HG02938 (cell line): ENCODE data around the gene FLT1.

Source experiments
- ATAC-seq: cut with Tn5 transposase; IDR thresholded peaks from one replicate; pipeline ENCODE4 v1.9.1; 2021; ENCODE audit warnings: mild to moderate bottlenecking, moderate library complexity; ENCODE audit not compliant: unreplicated experiment

The FLT1 gene

DNA sequence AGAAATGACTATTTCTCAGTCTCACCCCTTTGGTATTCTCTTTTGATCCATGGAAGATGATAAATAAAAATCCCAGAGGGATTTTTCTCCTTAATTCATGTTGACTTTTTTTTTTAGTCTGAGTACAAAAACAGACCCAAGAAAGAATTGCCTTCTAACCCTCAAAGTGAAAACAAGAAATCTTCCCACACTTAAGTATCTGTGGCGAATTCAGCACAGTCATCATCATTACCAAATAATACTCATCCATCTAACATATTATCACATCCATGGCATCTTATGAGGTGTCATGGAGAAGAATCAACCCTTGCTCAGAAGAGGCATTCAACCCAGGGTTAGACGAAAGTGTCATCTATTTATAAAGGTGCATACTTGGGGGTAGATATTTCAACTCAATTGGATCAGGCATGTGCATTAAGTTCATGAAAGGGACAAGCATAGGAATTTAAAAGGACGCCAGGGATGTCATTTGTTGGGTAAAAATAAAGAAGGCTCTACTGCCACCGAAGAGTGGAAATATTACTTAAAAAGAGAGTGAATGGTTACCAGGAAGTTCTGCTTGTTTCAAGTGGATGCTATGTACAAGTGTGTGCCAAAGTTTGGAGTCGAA is 101.9 kb downstream of the FLT1 start:
- ATAC-seq = no peak

DNA sequence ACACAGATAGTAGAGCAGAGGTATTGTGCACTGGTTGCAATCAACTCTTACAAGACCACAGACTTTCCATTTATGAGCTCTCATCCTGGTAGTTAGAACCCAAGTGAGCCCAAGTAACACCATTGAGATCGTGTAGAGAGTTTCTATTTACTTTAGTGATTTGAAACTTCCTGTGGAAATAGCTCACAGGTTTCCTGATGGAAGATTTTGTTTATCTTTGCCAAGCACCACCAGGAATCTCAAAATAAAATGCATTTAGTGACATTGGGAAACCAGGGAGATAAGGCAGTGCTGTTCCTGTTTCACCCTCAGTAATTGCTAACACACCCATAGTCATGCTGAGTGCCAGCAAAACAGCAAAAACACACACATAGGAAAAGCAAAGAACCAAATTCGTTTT is 102.5 kb downstream of the FLT1 start:
- ATAC-seq = no peak

DNA sequence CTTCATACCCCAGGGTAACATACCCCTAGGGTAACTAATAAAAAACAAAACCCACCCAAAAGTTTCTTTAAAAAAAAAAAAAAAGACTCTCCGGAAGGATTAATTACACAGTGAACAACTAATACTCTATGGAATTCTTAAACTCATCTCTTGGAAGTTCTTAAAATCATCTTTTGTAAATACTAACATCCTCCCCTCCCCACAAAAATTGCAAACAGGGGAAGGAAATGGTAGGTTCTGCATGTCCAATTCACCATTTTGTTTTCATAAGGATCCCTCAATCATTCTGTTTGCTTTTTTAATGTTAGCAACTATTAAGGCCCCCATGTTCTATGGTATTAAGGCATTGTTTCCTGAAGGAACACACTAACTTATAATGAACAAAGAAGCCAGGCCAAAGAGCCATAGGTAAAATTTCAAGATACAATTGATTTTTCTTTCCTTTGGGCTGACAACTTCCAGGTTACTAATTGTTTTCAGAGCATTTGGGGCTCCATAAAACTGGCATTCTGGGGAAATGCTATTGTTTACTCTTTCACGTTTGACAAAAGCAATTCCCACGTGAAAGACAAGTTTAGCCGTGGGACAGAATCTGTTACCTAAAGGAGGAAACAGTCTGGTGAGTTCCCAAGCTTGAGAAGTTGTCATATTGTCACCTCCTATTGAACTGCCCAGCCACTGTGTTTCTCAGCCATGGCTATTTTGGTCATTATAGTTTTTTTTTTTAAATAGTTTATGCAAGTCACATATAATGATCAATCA is 107.0 kb downstream of the FLT1 start:
- no peak for ATAC-seq

DNA sequence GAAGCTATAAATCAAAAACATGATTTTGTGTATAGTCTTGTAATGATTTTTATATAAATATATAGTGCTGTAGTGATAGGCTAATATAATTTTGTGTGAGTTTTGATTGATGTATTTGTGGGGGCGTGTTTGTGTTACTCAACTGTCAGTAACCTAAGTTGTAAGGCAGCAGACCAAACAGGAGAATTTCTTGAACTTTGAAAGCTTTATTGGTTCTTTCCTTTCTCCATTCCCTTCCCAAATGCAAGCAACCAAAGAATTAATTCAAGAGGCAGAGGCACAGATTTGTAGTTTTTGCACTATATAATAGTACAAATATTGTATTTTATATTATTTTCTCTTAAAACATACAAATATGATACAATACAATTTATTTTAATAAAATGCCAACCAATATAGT is 109.6 kb downstream of the FLT1 start:
- no peak for ATAC-seq

DNA sequence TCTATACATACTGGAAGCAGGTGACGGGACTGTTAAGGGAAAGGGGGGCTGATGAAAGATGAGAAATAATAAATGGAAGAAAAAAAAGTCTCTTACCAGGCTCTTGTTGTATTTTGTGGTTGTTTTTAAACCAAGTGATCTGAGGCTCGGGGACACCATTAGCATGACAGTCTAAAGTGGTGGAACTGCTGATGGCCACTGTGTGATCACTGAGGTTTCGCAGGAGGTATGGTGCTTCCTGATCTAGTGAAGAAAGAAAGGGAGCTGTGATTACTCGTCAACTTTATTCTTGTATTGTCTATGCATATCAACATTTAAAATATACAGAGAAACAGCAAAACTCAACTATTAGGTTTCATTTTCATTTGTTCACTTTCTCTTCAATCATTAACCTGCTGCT is 110.1 kb downstream of the FLT1 start:
- no peak for ATAC-seq

DNA sequence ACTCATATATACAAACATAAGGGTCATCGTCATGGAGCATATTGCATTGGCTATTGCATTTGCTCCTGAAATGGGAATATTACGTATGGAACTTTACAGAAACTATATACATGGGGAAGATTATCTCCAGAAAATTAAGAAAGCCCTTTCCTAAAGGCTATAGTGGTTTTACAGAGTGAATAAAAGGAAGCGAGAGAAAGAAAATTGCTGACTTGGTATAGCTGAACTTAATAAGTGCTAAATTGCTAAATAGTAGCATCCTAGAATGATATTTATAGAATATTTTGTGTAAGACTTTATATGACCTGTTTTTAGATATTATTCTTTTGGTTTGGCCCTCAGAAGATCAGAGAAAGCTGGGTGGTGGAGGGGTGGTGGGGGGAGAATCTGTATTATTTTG is 114.6 kb downstream of the FLT1 start:
- ATAC-seq = no peak

DNA sequence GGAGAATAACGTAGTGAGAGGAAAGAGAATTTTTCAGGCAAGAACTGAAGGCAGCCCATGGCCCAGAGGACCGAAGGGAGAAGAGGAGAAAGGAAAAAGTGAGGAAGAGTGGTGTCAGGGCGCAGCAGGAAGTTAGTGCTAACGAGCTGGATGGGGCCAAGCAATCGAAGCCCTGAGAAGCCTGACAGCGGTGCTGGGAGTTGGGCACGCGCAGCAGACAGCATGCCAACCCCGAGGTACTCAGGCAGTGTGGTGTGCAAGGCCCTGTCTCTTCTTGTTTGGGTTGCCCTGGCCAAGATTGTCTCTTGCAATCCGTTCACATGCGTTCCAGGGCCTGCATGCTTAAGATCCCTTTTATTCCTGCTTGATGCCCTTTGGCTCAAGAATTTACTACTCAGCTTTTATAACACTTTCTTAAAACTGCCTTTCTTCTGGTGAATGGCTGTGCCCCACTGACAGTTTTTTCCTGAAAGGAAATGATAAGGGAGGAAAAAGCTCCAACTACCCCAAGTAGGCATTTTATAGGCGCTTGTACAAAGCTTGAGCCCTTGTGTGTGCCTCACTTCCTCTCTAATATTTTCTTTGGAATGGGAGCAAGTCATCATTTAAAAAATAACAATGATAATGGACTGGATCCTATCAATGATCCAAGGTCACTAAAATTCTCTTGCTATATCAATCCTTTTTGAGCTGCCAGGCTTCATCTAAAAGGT is 115.4 kb downstream of the FLT1 start:
- ATAC-seq = no peak

DNA sequence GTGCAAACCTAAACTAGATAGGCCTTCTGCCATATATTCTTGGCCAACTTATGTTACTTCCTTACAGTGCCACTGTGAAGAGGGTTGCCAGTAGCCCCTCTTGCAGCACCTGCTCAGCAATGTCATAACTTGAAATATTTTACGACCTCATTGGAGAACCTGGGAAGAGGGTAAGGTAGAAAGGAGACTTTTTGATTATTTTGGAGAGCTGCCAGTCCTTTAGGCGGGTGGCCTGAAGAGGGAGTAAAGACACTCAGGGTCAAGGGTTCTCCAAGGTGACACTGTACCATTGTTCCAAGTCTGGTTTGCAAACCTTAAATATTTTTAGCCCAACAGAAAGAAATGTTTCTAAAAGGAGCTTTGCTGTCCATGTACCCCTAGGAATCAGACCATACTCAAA is 118.3 kb downstream of the FLT1 start:
- ATAC-seq = no peak

DNA sequence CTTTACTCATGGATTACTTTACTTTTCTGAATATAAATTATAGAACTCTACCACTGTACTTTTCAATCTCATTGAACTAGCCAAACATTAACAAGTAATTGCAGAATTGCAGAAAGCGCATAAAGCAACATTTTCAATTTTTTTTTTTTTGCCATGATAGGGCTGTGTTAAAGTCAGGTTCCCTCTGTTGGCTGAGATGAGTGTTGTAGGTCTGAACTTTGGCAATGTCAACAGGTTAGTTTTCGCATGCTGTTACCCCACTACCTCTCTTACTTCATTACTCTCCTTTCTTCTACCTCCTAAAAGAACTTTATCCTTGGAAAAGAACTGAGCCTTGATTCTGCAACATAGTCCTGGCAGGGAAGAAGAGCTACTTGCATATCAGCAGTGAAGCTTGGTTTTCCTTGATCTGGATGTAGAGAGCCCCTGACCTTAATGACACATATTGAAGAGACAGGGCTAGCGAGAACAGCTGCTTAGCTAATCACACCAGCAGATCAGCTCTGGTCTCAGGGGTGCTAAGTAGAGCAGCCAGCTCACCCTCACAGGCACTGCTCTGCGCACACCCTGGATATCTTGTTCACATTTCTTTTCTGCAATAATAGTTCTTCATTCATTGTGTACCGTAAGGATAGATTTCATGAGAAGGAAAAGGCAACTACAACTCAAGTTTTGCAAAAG is 119.5 kb downstream of the FLT1 start:
- ATAC-seq = no peak

DNA sequence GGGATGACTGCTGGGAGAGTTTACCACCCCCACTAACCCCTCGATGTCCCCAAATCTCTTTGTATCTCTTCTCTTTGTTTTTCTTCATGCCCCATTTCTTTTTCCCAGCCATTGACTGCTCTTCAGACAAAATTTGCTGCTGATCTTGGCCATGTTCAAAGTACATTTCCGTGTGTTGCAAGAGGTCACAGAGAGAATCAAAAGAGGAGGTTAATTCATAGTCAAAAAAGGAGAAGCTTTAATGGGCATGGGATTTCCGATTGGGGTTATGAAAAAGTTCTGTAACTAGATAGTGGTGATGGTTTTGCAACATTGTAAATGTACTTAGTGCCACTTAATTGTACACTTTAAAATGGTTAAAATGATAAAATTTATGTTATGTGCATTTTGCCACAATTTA is 121.1 kb downstream of the FLT1 start:
- ATAC-seq = no peak

DNA sequence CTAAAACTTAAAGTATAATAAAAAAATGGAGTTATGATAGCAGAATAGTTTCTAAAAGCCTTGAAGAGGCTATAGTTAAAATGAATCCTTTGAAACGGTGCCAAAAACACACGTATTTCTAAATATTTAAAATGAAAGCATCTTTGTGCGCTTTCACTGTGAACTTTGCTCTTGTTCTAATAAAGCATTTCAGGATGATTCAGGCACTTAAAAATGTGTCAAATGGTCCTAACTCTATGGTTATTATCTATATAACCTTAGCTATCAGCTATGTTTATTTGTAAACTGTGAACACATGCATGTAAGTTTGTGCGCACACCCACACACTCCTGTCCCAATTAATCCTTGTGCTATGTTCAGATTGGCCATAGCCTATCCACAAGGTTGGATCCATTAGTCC is 124.5 kb downstream of the FLT1 start:
- no peak for ATAC-seq

DNA sequence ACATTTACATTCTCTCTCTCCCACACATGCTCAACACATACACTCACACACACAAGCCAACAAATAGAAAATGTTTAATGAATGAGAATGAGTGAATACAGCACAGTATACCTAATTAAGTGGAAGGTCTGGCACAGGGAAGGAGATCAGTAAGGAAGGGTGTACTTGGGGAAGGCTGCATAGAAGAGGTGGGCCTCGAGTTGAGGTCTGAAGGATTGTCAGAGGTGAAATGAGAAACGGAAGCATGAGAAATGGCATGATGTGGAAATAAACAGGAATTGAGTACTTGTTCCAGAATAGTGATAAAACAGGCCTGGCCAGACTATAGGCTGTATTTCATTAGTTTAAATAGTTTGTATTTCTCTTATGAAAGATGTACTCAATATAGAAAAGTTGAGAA is 136.2 kb downstream of the FLT1 start:
- no peak for ATAC-seq

DNA sequence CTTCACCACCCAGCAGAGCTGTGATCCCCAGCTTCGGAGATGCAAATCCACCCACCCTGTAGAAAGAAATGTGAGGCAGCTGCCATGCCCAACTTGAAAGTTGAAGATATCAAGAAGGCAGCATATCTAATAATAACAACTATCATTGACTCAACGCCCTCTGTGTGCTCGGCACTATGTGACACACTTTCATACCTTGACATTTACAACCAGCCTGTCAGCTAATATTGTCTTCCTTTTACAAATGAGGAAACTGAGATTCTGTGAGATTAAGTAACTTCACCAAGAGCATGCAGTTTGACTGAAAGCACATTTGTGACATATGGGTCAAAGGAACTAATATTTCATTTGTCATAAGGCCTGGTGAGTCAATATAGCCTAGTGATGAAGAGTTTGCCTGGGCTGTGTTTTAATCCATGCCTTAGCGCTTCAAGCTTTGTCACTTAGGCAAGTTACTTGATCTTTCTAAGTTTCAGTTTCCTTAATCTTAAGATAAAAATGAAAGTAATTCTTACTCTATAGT is 137.0 kb downstream of the FLT1 start:
- ATAC-seq = no peak

DNA sequence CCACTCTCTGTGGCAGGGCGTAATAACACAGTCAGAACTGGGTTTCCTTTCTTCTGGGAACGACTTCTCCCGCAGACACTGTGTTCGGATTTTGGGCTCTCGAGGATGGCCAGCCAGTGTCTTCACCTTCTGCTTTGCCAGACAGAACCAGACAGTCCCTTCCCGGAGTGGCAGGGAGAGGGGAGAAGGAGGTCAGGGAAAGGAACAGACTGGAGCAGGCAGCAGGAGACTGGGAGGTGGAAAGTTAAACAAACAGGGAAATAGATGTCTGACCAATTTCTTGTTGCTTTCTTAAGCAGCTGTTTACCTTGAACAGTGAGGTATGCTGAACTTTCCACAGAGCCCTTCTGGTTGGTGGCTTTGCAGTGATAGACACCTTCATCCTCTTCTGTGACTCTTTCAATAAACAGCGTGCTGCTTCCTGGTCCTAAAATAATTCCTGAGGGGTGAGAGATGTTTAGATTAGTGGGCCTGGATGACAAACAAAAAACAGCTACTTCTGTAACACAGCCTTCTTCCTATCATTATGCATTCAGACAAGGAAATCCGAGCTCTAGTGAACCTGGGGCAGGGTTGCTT is 137.6 kb downstream of the FLT1 start:
- ATAC-seq = no peak

DNA sequence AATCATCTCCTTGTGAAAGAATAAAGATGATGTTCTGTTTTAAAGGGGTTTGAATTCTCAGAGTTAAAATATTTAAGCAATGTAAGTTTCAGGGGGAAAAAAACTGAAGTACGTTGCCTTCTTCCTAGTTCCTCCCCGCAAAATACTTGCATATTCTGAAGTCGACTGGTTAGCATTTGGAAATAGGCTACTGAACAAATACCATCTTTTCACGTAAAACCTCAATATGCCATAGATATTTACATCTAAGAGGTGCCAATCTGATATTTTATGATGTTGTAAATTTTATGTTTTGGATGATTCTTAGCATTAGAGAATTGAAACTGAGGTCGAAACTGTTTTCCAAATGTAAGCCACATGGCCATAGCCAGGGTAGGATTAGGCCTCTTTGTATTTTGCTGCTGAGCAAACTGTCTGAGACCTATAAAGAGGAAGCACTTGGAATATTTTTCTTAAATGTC is 138.3 kb downstream of the FLT1 start:
- no peak for ATAC-seq

DNA sequence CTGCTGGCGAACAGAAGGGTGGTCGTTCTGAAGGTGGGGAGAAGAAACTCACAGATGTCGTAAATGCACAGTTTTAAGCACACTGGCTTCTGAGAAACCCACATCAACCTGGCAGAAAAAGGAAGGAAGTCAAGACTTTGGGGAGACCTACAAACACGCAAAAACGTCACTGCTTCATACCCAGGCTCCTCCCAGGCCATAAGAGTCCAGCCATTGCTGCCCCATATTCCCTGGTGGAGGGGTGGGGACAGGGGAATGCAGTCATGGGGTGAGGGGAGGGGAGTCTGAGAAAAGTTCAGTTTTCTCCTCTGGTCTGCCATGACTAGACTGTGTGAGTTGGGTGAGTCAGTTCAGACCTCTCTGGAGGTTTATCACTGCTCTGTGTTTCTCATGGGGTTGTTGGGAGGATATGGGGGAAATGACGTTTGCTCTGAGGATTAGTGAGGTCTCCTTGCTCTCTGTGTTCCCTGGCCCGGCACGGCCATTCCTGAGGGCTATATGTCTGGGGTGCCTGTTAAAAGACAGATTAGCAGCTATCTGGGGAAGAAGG is 139.0 kb downstream of the FLT1 start:
- ATAC-seq = no peak

DNA sequence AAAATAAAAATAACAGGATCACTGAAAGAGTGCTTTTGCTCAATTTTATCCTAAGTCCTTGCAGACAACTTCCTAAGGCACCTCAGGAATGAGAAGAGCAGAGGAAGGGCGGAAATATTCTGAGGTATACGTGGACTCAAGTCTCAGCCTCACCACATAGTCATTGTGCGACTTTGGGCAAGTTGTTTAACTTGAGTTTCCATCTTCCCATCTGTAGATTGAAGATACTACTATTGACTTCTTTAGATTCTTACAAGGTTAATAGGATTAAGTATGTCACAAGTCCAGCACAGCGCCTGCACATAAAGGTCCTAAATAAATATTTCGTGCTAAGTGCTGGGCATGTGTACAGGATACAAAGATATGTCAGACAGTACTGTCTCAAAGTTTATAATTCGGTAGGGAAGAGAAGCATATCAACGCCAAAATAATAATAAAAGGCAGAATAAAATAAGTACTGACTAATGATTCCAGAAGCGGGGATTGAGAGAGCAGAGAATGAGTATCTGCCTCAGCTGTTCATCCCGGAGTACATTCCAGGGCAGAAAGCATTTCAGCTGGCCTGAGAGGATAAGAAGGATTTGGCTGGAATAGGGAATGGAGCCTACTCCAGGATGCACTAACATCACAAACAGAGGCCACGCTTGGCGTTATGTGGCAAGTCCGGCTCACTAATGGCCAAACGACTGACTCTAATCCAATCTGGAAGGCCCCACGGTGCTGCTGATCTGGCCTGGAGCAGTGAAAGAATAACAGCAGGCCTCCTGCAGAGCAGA is 139.7 kb downstream of the FLT1 start:
- no peak for ATAC-seq

DNA sequence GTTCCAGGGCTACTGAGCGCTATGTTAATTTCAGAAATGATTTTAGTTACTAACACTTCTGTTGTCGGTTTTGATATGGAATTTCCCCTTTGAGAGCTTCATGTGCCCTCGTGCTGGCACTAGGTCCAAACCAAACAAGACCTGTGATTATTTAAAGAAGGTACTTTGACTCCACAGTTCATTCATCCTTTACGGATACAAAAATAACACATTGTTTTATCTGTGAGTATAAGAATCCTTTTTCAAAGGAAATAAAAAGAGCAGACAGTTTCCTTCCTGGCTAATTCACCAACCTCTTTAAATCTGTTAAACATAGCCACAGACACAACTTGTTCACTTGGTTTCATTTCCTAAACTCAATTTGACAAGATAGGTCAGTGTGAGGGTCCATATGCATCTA is 141.2 kb downstream of the FLT1 start:
- no peak for ATAC-seq

DNA sequence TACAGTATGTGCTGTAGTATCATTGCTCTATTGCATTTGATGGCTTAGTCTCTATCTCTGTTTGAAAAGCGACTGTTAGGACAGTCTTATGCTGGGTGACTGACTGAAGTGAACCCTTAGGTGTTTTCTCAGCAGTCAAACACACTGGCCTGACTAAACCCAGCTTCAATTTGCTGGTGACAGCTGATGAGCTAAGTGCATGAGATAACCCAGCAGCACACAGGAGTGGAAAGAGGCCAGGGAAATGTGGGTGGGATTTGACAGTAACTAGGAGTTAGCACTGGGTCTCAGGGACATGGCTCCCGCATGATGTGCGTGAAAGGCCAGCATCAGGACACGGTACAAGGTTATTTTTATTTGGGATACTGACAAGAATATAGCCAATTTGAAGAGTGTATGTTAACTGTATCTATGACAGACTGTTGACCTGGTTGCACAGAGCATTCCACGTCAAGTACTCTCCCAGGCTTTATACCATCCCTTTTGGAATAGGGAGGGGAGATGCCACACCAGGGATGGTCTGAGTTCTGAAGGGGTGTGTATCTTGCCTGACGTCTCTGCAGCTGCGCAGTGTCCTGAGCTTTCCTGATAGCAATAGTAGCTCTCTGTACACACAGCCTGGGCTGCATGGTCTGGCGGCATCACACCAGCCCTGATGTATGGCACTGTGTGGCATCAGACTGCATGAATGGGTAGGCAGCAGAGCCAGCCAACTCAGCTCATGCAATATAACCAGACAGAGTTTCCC is 144.8 kb downstream of the FLT1 start:
- no peak for ATAC-seq
